HUES64 (cell line): ENCODE measurements around the gene CAMSAP2.
"Not testable (repeated sequence)": the region's sequence is repeated elsewhere in the genome, so short reads cannot be mapped to it uniquely, and the experiment has no call there.

Experiments
- H3K27ac ChIP-seq: 2 replicates; pipeline ENCODE4 v1.7.0; 2013; ENCODE audit warnings: low read depth, low read length, inconsistent platforms
- H3K27me3 ChIP-seq: 2 replicates; pipeline ENCODE4 v1.6.1; 2013; ENCODE audit warnings: mild to moderate bottlenecking, low read length; ENCODE audit not compliant: insufficient read depth
- H3K36me3 ChIP-seq: 2 replicates; pipeline ENCODE4 v1.6.1; 2013; ENCODE audit warnings: mild to moderate bottlenecking, low read length; ENCODE audit not compliant: insufficient read depth
- H3K4me1 ChIP-seq: 2 replicates; pipeline ENCODE4 v1.6.1; 2013; ENCODE audit warnings: mild to moderate bottlenecking, low read length, moderate library complexity; ENCODE audit not compliant: insufficient read depth
- H3K4me3 ChIP-seq: 2 replicates; pipeline ENCODE4 v1.5.1; 2013; ENCODE audit warnings: mild to moderate bottlenecking, low read length, moderate library complexity
- H3K9ac ChIP-seq: 2 replicates; pipeline ENCODE4 v1.6.1; 2013; ENCODE audit warnings: mild to moderate bottlenecking, low read depth, low read length
- H3K9me3 ChIP-seq: 2 replicates; pipeline ENCODE4 v1.6.1; 2013; ENCODE audit warnings: low read depth, low read length; ENCODE audit not compliant: insufficient read depth
- WGBS: fragments of 150-250, 120-280 bp; methylation state at CpG from one replicate; pipeline ENCODE4 v1.1.7; 2013; ENCODE audit warnings: missing lambda C conversion rate; 5-methylcytosine and 5-hydroxymethylcytosine counted together

The CAMSAP2 gene

GRCh38 chr1:200739702-200740570 is 1.2 kb downstream of the CAMSAP2 start:
- H3K36me3 ChIP-seq, result no peaks in the 10 kb centered on the region
- H3K4me1 ChIP-seq, result peaks cover 20% of the 10 kb centered on the region
- WGBS, result 5% methylated on average over 23 of the region's 26 CpGs
- H3K27me3 ChIP-seq, result peaks cover 6% of the 10 kb centered on the region; the same call in 1 of the 2 replicates
- peak overlapping the region; percentile 94 for H3K27ac ChIP-seq
- H3K9me3 ChIP-seq, result no peaks in the 10 kb centered on the region
- peak overlapping the region; percentile 94 for H3K9ac ChIP-seq
- H3K4me3 ChIP-seq, result peak overlapping the region; percentile 89

GRCh38 chr1:200740571-200741208 is 2.0 kb downstream of the CAMSAP2 start:
- Histone ChIP-seq H3K9ac (peak overlapping the region; percentile 94; the same call in 1 of the 2 replicates), H3K36me3 (no peaks in the 10 kb centered on the region), H3K27ac (no peak overlapping the region), H3K4me1 (peaks cover 20% of the 10 kb centered on the region), H3K4me3 (peak overlapping the region; percentile 89), H3K9me3 (no peaks in the 10 kb centered on the region), H3K27me3 (peaks cover 6% of the 10 kb centered on the region; the same call in 1 of the 2 replicates)
- 38% methylated on average over 1 of the region's 3 CpGs for WGBS

GRCh38 chr1:200741551-200742207 is 3.0 kb downstream of the CAMSAP2 start:
- peak overlapping the region; percentile 89 for H3K4me3 ChIP-seq
- peaks cover 20% of the 10 kb centered on the region for H3K4me1 ChIP-seq
- H3K27ac ChIP-seq, result no peak overlapping the region
- peaks cover 6% of the 10 kb centered on the region; the same call in 1 of the 2 replicates for H3K27me3 ChIP-seq
- H3K36me3 ChIP-seq, result no peaks in the 10 kb centered on the region
- 69% methylated on average over 3 of the region's 3 CpGs for WGBS
- H3K9ac ChIP-seq, result no peak overlapping the region
- H3K9me3 ChIP-seq, result no peaks in the 10 kb centered on the region

DNA sequence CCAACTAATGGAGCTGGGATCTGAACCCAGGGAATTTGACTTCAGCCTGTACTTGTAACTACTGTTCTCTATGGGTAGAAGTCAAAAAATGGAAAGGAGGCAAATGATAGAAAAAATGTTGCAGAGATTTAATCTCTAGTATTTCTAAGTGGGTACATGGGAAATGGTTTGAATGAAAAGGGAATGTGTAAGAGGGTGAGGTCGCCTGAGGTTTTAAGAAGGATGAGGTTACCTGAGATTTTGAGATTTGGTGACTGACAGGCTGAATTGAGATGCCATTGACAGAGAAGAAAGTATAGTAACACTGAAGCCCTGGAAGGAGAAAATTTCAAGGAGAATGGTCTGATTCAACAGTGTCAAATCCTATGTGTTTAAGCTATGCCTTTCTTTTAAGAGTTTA is 5.5 kb downstream of the CAMSAP2 start:
- H3K4me3 ChIP-seq, result no peak overlapping the region
- H3K4me1 ChIP-seq, result peaks cover 16% of the 10 kb centered on the region
- no peak overlapping the region for H3K27ac ChIP-seq
- no peak overlapping the region for H3K9ac ChIP-seq
- H3K36me3 ChIP-seq, result 0 out of 2 replicates have a peak, but pooled peaks cover 4% of the 10 kb centered on the region
- no peaks in the 10 kb centered on the region for H3K9me3 ChIP-seq
- WGBS, result 83% methylated on average over 1 of the region's 1 CpG
- H3K27me3 ChIP-seq, result no peaks in the 10 kb centered on the region

DNA sequence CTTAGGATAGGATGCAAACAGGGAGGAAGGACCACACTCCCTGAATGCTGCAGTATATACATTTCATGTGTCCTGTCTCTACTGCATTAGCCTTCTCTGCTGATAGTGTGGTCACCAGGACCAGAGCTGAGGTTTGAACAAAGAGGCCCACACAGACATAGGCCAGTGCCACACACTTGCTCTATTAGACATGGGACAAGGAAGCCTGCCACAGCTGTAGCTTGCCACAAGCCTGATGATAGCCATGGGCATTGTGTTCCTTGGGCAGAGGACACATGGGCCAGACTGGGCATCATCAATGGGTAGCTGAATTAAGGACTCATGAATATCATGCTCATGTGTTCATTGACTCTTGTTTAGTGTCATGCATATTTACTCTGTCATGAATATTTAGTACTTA is 10.4 kb downstream of the CAMSAP2 start:
- Histone ChIP-seq H3K4me1 (no peaks in the 10 kb centered on the region), H3K9me3 (no peaks in the 10 kb centered on the region), H3K36me3 (0 out of 2 replicates have a peak, but pooled peaks cover 4% of the 10 kb centered on the region), H3K27me3 (no peaks in the 10 kb centered on the region), H3K4me3 (no peak overlapping the region), H3K27ac (no peak overlapping the region), H3K9ac (no peak overlapping the region)

DNA sequence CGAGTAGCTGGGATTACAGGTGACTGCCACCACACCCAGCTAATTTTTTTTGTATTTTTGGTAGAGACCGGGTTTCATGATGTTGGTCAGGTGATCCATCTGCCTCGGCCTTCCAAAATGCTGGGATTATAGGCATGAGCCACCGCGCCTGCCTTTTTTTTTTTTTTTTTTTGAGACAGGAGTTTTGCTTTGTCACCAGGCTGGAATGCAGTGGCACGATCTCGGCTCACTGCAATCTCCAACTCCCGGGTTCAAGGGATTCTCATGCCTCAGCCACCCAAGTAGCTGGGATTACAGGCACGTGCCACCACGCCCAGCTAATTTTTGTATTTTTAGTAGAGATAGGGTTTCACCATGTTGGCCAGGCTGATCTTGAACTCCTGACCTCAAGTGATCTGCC is 12.1 kb downstream of the CAMSAP2 start:
- H3K9me3 ChIP-seq, H3K27ac ChIP-seq, H3K36me3 ChIP-seq, H3K9ac ChIP-seq, H3K4me1 ChIP-seq, H3K27me3 ChIP-seq, H3K4me3 ChIP-seq: not testable (repeated sequence)
- WGBS, result 92% methylated on average over 10 of the region's 10 CpGs

- WGBS, result 95% methylated on average over 2 of the region's 2 CpGs
- no peak overlapping the region for H3K4me3 ChIP-seq
Observed at GRCh38 chr1:200751717-200752116, 13.0 kb downstream of the CAMSAP2 start.

DNA sequence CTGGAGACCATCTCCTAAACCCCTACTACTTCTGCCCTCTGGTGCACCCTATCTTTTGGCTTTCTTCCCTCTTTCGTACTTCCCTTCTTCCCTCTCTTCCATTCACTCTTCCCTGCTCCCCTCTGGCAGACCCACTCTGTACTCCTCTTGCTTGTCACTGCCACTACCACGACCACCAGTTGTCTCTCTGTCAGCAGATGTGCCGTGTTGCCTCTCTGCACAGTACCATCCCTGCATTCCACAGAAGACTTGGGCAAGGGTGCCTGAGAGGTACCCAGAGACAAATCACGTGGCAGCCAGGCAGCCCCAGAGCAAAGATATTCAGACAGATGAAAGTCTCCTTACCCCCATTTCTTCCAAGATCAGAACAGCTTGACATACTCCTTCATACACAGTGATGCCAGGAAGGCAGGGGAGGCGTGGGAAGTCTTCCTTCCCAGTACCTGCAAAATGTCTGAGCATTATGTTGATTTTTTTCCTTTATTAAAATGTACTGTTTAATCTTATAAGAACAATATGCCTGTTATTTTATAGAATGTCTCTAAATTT is 15.0 kb downstream of the CAMSAP2 start:
- Histone ChIP-seq H3K27ac (no peak overlapping the region), H3K4me3 (no peak overlapping the region), H3K9me3 (no peaks in the 10 kb centered on the region), H3K9ac (no peak overlapping the region), H3K27me3 (no peaks in the 10 kb centered on the region), H3K36me3 (no peaks in the 10 kb centered on the region), H3K4me1 (no peaks in the 10 kb centered on the region)
- WGBS, result 95% methylated on average over 5 of the region's 5 CpGs

More at GRCh38 chr1:200751717-200752116, 13.0 kb downstream of the CAMSAP2 start:
- Histone ChIP-seq H3K27ac (no peak overlapping the region), H3K9ac (no peak overlapping the region), H3K36me3 (0 out of 2 replicates have a peak, but pooled peaks cover 4% of the 10 kb centered on the region), H3K27me3 (no peaks in the 10 kb centered on the region), H3K9me3 (no peaks in the 10 kb centered on the region), H3K4me1 (no peaks in the 10 kb centered on the region)

- 95% methylated on average over 3 of the region's 3 CpGs for WGBS
- peaks cover 5% of the 10 kb centered on the region; the same call in 1 of the 2 replicates for H3K4me1 ChIP-seq
- no peaks in the 10 kb centered on the region for H3K36me3 ChIP-seq
- no peak overlapping the region for H3K27ac ChIP-seq
- H3K4me3 ChIP-seq, result no peak overlapping the region
- no peaks in the 10 kb centered on the region for H3K9me3 ChIP-seq
- no peak overlapping the region for H3K9ac ChIP-seq
- no peaks in the 10 kb centered on the region for H3K27me3 ChIP-seq
Observed at GRCh38 chr1:200755456-200755855, 16.8 kb downstream of the CAMSAP2 start.

- peaks cover 5% of the 10 kb centered on the region; the same call in 1 of the 2 replicates for H3K4me1 ChIP-seq
- H3K27ac ChIP-seq, result no peak overlapping the region
- no peaks in the 10 kb centered on the region for H3K9me3 ChIP-seq
- peaks cover 49% of the 10 kb centered on the region for H3K36me3 ChIP-seq
- no peak overlapping the region for H3K4me3 ChIP-seq
- H3K9ac ChIP-seq, result no peak overlapping the region
- H3K27me3 ChIP-seq, result no peaks in the 10 kb centered on the region
Observed at GRCh38 chr1:200762089-200762488, 23.4 kb downstream of the CAMSAP2 start.

GRCh38 chr1:200767321-200767720 is 28.6 kb downstream of the CAMSAP2 start:
- peaks cover 4% of the 10 kb centered on the region; the same call in 1 of the 2 replicates for H3K4me1 ChIP-seq
- no peaks in the 10 kb centered on the region for H3K9me3 ChIP-seq
- no peaks in the 10 kb centered on the region for H3K27me3 ChIP-seq
- H3K9ac ChIP-seq, result no peak overlapping the region
- H3K36me3 ChIP-seq, result peaks cover 61% of the 10 kb centered on the region
- H3K4me3 ChIP-seq, result no peak overlapping the region
- H3K27ac ChIP-seq, result no peak overlapping the region
